ENCODE data around the gene KRT83.

Gene KRT83

GRCh38 chr12:52356031-52356761 lies 35.0 kb upstream of the KRT83 start:
- Histone ChIP-seq H3K9me3 (ENCODE audit: insufficient read depth, low read length) (no peaks in the 10 kb centered on the region), H3K9me2 (replicated peaks; ENCODE audit: insufficient read depth, low read length) (no peaks in the 10 kb centered on the region), H3F3A (ENCODE audit: insufficient read depth) (no peaks in the 10 kb centered on the region), H3K27me3 (ENCODE audit: low read length) (no peaks in the 10 kb centered on the region), H3K4me2 (ENCODE audit: low read depth, low read length, poor library complexity, severe bottlenecking) (no peak overlapping the region), H2AFZ (ENCODE audit: low read depth, low read length, severe bottlenecking) (no peak overlapping the region), H3K79me2 (ENCODE audit: insufficient read depth, low read length) (no peaks in the 10 kb centered on the region), H3K4me3 (ENCODE audit: insufficient read depth, low read length, poor library complexity, severe bottlenecking) (no peak overlapping the region), H4K20me1 (ENCODE audit: low read depth, low read length) (no peaks in the 10 kb centered on the region), H3K27ac (ENCODE audit: low read depth, low read length) (no peak overlapping the region), H3K9ac (ENCODE audit: low read length) (no peak overlapping the region), H3K36me3 (ENCODE audit: low read length) (no peaks in the 10 kb centered on the region)
- TF ChIP-seq EZH2phosphoT487 (conservative IDR thresholded peaks at IDR 0.05; ENCODE audit: low read length), result no peak

- no peaks in the 10 kb centered on the region for H3K9me2 ChIP-seq (replicated peaks; ENCODE audit: insufficient read depth, low read length)
- H3K27ac ChIP-seq (ENCODE audit: low read depth, low read length), result no peak overlapping the region
- H3K9me3 ChIP-seq (ENCODE audit: insufficient read depth, low read length), result no peaks in the 10 kb centered on the region
- H3F3A ChIP-seq (ENCODE audit: insufficient read depth), result no peaks in the 10 kb centered on the region
- H3K9ac ChIP-seq (ENCODE audit: low read length), result no peak overlapping the region
- no peak overlapping the region for H3K4me3 ChIP-seq (ENCODE audit: insufficient read depth, low read length, poor library complexity, severe bottlenecking)
- no peak overlapping the region for H2AFZ ChIP-seq (ENCODE audit: low read depth, low read length, severe bottlenecking)
- no peaks in the 10 kb centered on the region for H3K27me3 ChIP-seq (ENCODE audit: low read length)
- H3K36me3 ChIP-seq (ENCODE audit: low read length), result no peaks in the 10 kb centered on the region
- TF ChIP-seq CTCF (IDR thresholded peaks at IDR 0.05; ENCODE audit: insufficient read depth, low read length, poor library complexity, severe bottlenecking) (no peak), EZH2phosphoT487 (conservative IDR thresholded peaks at IDR 0.05; ENCODE audit: low read length) (no peak)
- H3K4me2 ChIP-seq (ENCODE audit: low read depth, low read length, poor library complexity, severe bottlenecking), result no peak overlapping the region
- no peaks in the 10 kb centered on the region for H3K79me2 ChIP-seq (ENCODE audit: insufficient read depth, low read length)
- no peaks in the 10 kb centered on the region for H4K20me1 ChIP-seq (ENCODE audit: low read depth, low read length)
Observed at GRCh38 chr12:52355176-52355575, 34.0 kb upstream of the KRT83 start.

GRCh38 chr12:52354200-52354599 lies 33.0 kb upstream of the KRT83 start:
- no peaks in the 10 kb centered on the region for H3K79me2 ChIP-seq (ENCODE audit: insufficient read depth, low read length)
- no peaks in the 10 kb centered on the region for H3K9me2 ChIP-seq (replicated peaks; ENCODE audit: insufficient read depth, low read length)
- TF ChIP-seq CTCF (IDR thresholded peaks at IDR 0.05; ENCODE audit: insufficient read depth, low read length, poor library complexity, severe bottlenecking) (no peak), EZH2phosphoT487 (conservative IDR thresholded peaks at IDR 0.05; ENCODE audit: low read length) (no peak)
- no peaks in the 10 kb centered on the region for H3K9me3 ChIP-seq (ENCODE audit: insufficient read depth, low read length)
- no peaks in the 10 kb centered on the region for H4K20me1 ChIP-seq (ENCODE audit: low read depth, low read length)
- no peak overlapping the region for H3K4me3 ChIP-seq (ENCODE audit: insufficient read depth, low read length, poor library complexity, severe bottlenecking)
- H3K36me3 ChIP-seq (ENCODE audit: low read length), result no peaks in the 10 kb centered on the region
- no peak overlapping the region for H3K4me2 ChIP-seq (ENCODE audit: low read depth, low read length, poor library complexity, severe bottlenecking)
- no peak overlapping the region for H2AFZ ChIP-seq (ENCODE audit: low read depth, low read length, severe bottlenecking)
- H3K27ac ChIP-seq (ENCODE audit: low read depth, low read length), result no peak overlapping the region
- H3K9ac ChIP-seq (ENCODE audit: low read length), result no peak overlapping the region
- no peaks in the 10 kb centered on the region for H3K27me3 ChIP-seq (ENCODE audit: low read length)
- no peaks in the 10 kb centered on the region for H3F3A ChIP-seq (ENCODE audit: insufficient read depth)

GRCh38 chr12:52353766-52354165 lies 32.6 kb upstream of the KRT83 start:
- H3K4me2 ChIP-seq (ENCODE audit: low read depth, low read length, poor library complexity, severe bottlenecking), result no peak overlapping the region
- no peak overlapping the region for H2AFZ ChIP-seq (ENCODE audit: low read depth, low read length, severe bottlenecking)
- H3K9me3 ChIP-seq (ENCODE audit: insufficient read depth, low read length), result no peaks in the 10 kb centered on the region
- H3K4me3 ChIP-seq (ENCODE audit: insufficient read depth, low read length, poor library complexity, severe bottlenecking), result no peak overlapping the region
- no peaks in the 10 kb centered on the region for H3K27me3 ChIP-seq (ENCODE audit: low read length)
- H3K36me3 ChIP-seq (ENCODE audit: low read length), result no peaks in the 10 kb centered on the region
- H4K20me1 ChIP-seq (ENCODE audit: low read depth, low read length), result no peaks in the 10 kb centered on the region
- TF ChIP-seq EZH2phosphoT487 (conservative IDR thresholded peaks at IDR 0.05; ENCODE audit: low read length), result no peak
- no peak for TF ChIP-seq CTCF (IDR thresholded peaks at IDR 0.05; ENCODE audit: insufficient read depth, low read length, poor library complexity, severe bottlenecking)
- no peak overlapping the region for H3K9ac ChIP-seq (ENCODE audit: low read length)
- H3K79me2 ChIP-seq (ENCODE audit: insufficient read depth, low read length), result no peaks in the 10 kb centered on the region
- H3K27ac ChIP-seq (ENCODE audit: low read depth, low read length), result no peak overlapping the region
- no peaks in the 10 kb centered on the region for H3K9me2 ChIP-seq (replicated peaks; ENCODE audit: insufficient read depth, low read length)
- no peaks in the 10 kb centered on the region for H3F3A ChIP-seq (ENCODE audit: insufficient read depth)
